Stimulated activated CD4-positive, alpha-beta T cell treated with anti-CD3 and anti-CD28 coated beads, Interleukin-15, amount 100 ng/mL, for 48 hours (primary cell): ENCODE data around the gene DNAH12.
"Not testable (repeated sequence)": the region's sequence is repeated elsewhere in the genome, so short reads cannot be mapped to it uniquely, and the experiment has no call there.

Source experiments
- DNase-seq, 2 donors: peaks; one replicate each; pipeline ENCODE4 v3.0.0-alpha.2; 2020; ENCODE audit warnings: low read depth in 2 of 2

DNAH12 gene

DNA sequence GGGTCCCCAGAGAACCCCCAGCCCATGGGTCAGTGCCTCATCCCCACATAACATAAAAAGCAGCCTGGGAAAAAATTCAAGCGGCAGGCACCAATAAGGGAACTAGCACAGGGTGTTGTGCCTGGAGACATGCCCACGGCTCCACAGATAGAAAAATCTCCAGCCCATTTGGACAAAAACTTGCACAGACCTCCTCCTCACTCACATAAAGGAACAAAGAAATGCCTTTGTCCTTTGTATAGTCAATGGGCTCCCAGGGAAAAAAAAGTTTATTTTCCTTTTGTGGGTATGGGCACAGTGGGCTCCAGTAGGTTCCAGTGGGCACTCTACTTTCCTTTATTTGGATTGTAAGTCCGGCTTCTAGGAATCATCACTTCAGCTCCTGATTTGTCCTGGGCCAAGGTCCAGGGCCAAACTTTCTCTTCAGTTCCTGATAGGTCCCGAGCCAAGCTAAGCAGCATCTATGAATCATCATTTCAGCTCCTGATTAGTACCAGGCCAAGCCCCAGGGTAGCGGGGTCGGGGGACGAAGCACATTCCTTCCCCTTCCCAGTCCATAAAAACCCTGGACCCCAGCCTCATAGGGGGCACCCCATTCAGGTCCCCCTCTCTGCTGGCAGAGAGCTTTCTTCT lies 1.6 kb upstream of the DNAH12 start:
- DNase-seq = no peak

DNA sequence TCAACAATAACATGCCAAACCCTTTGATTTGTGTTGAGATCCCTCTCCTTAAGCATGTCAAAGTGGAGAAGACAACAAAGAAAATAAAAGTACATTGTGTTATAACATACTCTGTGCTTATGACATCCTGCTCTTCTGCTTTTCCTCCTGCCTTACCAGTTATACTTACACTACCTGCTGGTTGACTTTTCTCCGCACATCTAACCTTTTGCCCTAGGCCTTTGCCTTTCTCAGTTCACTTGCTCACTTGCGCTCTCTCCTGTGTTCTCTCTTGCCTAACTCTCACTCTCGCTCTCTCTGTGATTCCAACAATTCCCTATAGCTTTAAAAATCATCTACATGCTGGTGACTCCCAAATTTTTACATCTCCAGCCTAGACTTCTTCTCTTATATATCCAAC lies 5.7 kb downstream of the DNAH12 start:
- no peak for DNase-seq

DNA sequence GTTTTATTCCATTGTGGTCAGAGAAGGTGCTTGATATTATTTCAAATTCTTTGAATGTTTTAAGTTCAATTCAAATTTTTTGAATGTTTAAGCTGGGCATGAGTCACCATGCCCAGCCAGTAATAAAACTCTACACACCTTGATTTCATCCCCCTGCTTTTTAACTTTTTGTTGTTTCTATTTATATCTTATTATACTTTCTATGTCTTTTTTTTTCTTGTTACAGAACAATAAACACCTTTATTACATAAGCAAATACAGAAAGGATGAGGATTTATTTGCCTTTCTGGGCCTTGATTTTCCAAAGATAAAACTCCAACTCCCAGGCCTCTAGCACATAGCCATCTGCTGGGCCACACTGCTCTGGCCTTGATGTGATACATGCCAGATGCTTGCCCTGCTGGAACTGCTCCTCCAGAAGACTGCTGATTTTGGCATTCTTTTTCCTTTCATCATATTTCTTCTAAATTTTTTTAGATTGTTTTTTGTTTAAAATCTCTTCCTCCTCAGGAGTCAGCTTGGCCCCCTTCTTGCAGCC lies 14.0 kb downstream of the DNAH12 start:
- DNase-seq = no peak

DNA sequence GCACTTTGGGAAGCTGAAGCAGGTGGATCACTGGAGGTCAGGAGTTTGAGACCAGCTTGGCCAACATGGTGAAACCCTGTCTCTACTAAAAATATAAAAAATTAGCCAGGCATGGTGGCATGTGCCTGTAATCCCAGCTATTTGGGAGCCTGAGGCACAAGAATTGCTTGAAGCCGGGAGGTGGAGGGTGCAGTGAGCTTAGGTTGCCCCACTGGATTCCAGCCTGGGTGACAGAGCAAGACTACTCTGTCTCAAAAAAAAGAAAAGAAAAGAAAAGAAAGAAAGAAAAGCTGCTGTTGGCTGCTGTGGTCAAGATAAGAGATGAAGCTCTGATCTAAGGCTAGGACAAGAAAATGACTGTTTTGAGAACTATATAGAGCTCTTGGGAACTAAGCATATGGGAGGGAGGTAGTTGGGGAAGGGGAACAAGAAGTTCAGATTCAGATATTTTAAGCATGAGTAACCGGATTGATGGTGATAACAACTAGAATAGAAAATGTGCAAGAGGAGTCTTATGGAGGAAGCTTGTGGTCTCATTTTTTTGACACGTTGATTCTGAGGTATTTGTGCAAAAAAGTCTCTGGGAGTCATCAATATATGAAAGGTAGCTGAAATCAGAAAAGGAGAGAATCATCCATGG lies 25.7 kb downstream of the DNAH12 start:
- no peak for DNase-seq

DNA sequence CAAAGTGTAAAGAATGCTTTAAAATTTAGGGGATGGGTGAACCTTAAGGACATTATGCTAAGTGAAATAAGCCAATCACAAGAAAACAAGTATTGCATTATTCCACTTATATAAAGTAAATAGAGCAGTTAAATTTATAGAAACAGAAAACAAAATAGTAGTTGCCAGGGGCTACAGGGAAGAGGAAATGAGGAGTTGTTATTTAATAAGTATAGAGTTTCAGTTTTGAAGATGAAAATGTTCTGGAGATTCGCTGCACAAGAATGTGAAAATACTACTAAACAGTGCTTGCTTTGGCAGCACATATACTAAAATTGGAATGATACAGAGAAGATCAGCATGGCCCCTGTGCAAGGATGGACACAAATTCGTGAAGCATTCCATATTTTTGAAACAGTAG lies 32.0 kb downstream of the DNAH12 start:
- no peak for DNase-seq

DNA sequence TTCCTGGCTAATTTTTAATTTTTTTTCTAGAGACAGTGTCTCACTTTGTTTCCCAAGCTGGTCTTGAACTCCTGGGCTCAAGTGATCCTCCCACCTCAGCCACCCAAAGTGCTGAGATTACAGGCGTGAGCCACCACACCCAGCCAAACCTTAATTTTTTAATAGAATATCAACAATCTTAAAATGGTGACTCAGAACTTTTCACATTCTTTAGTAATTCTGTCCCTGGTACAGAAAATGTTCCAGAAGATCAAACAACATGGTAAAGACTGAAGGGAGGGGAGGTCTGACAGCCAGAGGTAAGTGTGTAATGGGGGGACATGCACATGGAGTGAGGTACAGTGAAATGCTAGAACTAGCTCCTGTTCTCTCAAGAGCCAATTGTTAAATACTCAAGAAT lies 38.2 kb downstream of the DNAH12 start:
- no peak for DNase-seq

DNA sequence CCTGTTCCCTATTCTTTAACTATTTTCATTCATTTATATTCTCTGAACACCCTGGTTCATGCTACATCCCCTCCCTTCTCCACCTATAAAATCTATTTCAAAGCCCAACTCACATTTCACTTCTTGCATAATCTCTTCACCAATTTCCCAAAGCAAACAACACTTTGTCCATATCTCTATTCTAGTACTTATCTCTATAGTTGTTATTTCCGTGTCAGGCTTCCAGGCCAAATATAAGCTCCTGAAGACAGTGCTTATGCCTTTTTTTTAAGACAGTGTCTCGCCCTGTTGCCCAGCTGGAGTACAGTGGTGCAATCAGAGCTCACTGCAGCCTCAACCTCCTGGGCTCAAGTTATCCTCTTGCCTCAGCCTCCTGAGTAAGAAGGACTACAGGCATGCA lies 43.6 kb downstream of the DNAH12 start:
- no peak for DNase-seq

DNA sequence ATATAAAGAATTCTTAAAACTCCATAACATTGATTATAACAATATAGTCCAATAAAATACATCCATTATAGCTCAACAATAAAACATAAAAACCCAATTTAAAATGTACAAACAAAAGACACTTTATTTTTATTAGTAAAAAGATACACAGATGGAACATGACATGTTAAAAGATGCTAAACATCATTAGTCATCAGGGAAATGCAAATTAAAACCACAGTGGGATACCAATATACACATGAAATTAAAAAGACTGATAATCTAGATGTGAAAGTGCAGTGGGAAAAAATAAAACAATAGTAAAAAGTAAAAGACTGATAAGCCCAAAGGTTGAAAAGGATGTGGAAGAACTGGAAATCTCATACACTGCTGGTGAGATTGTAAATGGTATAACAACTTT lies 46.2 kb downstream of the DNAH12 start:
- DNase-seq = no peak

DNA sequence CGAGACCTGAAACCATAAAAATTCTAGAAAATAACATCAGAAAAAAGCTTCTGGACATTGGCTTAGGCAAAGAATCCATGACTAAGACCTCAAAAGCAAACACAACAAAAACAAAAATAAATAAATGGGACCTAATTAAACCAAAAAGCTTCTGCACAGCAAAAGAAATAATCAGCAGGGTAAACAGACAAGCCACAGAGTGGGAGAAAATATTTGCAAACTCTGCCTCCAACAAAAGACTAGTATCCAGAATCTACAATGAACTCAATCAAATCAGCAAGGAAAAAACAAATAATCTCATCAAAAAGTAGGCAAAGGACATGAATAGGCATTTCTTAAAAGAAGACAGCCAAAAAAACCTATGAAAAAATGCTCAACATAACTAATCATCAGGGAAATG lies 59.6 kb downstream of the DNAH12 start:
- DNase-seq = no peak

DNA sequence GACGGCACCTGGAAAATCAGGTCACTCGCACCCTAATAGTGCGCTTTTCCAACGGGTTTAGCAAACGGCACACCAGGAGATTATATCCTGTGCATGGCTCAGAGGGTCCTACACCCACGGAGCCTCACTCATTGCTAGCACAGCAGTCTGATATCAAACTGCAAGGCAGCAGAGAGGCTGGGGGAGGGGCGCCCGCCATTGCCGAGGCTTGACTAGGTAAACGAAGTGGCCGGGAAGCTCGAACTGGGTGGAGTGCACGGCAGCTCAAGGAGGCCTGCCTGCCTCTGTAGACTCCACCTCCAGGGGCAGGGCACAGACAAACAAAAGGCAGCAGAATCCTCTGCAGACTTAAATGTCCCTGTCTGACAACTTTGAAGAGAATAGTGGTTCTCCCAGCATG lies 67.0 kb downstream of the DNAH12 start:
- not testable (repeated sequence) for DNase-seq

DNA sequence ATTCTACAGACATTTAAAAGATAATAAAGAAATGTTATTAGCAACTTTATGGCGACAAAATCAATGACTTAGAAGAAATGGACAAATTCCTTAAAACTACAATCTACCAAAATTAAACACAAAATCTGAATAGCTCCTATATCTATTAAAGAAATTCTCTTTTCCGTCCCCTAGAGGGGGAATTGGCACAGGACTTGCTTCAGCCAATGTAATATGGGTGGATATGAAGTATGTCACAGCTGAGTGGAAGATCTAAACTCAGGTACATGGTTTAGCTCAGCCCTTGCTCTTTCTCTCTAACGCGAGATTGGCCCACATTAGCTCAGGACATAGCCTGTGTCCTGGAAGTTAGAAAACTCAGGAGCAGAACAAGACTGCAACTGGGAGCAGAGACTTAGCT lies 79.3 kb downstream of the DNAH12 start:
- DNase-seq = no peak

DNA sequence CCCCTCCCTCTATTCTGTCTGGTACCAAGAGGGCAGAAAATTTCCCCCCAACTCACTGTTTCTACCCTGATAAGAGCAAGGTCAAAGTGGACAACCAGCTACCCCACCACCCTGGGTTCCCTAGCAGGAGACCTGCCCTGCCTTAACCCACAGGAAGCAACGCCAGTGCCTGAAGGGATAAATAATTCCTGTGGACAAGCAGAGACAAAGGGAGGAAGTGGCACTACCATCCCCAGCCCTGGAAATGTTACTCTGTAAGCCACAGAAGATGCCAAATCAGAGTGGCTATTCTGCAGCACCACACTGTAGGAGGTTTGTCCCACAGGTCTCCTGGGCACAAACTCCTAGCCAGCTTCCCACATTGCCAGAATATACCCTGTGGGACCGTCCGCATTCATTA lies 80.1 kb downstream of the DNAH12 start:
- DNase-seq = no peak

DNA sequence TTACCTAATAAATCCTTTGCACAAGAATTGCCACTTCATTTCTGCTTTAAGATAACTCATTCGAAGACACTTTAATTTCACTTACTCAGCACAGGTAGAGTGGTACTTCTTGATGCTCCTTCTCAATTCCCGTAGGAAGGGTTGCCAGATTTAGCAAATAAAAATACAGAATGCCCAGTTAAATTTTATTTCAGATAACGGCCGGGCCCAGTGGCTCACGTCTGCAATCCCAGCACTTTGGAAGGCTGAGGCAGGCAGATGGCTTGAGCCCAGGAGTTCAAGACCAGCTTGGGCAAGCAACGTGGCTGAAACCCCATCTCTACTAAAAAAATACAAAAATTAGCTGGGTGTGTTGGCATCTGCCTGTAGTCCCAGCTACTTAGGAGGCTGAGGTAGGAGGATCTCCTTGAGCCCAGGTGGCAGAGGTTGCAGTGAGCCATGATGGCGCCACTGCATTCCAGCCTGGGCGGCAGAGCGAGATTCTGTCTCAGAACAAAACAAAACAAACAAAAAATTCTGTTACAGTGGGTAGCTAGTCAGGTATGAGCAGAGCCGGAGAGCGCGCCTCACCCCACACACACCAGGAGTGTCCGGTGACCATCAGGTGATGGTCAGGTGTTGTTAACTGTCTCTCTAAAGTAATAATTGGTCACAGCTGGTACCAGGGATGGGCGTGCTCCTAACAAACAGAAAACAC lies 92.8 kb downstream of the DNAH12 start:
- DNase-seq = no peak

DNA sequence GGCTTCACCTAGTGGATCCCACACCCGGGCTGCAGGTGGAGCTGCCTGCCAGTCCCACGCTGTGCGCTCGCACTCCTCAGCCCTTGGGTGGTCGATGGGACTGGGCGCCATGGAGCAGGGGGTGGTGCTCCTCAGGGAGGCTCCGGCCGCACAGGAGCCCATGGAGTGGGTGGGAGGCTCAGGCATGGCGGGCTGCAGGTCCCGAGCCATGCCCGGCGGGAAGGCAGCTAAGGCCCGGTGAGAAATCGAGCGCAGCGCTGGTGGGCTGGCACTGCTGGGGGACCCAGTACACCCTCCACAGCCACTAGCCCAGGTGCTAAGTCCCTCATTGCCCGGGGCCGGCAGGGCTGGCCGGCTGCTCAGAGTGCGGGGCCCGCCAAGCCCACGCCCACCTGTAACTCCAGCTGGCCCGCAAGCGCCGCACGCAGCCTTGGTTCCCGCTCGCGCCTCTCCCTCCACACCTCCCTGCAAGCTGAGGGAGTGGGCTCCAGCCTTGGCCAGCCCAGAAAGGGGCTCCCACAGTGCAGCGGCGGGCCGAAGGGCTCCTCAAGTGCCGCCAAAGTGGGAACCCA lies 94.8 kb downstream of the DNAH12 start:
- not testable (repeated sequence) for DNase-seq

DNA sequence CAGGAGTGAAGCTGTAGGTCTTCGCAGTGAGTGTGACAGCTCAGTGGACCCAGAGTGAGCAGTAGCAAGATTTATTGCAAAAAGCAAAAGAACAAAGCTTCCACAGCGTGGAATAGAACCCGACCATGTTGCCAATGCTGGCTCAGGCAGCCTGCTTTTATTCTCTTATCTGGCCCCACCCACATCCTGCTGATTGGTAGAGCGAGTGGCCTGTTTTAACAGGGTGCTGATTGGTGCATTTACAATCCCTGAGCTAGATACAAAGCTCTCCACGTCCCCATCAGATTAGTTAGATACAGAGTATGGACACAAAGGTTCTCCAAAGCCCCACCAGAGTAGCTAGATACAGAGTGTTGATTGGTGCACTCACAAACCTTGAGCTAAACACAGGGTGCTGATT lies 95.7 kb downstream of the DNAH12 start:
- not testable (repeated sequence) for DNase-seq

DNA sequence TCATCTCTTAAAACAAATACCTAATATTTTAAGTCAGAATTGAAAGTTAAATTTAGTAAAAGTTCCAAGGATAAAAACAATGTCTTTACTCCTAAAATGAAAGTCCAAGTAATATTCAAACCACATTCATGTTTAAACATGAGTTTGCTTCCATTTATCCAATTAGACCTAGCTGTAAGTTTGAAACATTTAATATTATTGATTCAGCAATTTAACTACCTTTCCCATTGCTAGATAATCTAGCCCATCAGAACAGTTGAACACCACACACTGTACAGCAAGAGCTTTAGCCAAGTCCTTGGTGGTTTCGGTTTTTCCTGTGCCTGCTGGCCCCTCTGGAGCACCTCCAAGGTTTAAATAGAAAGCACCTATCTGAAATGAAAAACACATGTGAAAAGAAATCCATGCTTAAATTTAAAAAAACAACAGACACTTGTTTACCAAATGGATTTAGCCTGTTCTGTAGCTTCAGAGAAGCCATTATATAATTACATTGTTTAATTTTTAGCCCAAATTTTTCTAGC lies 97.8 kb downstream of the DNAH12 start:
- DNase-seq = no peak

DNA sequence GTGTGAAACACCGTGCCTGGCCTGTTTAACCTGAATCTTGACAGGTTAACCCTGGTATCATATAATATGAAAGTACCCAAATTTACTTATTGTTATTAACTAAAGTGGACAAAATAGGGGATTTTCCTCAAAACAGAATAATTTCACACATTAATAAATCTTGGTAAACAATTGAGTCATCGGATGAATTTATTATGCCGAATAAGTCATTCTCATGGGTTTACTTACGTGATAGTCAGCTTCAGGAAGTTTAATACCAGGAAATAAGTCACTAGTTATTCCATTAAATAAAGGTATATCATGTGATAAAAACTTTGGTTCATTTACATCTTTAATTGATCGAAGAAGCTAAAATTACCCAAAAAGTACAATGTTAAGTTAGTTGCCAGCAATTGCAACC lies 99.7 kb downstream of the DNAH12 start:
- no peak for DNase-seq

DNA sequence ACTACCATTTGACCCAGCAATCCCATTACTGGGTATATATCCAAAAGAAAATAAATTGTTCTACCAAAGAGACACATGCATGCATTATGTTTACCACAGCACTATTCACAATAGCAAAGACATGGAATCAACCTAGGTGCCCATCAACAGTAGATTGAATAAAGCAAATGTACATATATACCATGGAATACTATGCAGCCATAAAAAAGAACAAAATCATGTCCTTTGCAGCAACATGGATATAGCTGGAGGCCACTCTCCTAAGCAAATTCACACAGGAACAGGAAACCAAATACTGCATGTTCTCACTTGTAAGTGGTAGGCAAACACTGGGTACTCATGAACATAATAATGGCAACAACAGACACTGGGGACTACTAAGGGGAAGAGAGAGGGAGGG lies 104.0 kb downstream of the DNAH12 start:
- not testable (repeated sequence) for DNase-seq

DNA sequence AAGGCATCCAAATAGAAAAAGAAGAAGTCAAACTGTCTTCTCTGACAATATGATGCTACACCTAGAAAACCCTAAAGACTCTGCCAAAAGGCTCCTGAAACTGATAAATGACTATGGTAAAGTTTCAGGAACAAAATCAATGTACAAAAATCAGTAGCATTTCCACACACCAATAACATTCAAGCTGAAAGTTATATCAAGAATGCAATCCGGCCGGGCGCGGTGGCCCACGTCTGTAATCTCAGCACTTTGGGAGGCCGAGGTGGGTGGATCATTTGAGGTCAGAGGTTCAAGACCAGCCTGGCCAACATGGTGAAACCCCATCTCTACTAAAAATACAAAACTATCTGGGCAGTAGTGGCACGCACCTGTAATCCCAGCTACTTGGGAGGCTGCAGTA lies 105.7 kb downstream of the DNAH12 start:
- DNase-seq = not testable (repeated sequence)

DNA sequence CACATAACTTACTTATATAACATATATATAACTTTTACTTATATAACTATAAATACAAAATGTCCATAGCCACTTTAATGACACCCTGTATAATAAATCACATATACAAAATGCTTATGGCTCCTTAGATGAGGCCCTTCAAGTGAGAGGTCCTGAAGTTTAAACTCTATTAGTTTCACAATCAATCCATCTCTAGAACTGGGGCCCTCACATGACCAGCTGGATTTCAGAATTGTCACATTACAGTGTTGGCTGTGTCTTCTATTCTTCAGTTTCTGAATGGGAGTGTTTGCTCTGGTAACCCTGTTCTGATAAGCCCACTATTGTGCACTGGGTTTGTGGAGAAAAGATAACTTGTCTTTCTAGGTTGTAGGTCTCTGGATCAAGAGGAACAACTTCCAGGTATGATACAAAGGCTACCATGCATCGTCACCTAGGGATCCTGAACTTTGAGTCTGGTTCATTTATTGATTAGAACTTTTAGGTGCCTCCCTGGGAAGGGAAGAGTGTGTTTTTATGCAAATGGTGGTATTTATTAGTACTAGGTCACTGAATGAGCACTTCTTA lies 107.9 kb downstream of the DNAH12 start:
- DNase-seq = no peak

DNA sequence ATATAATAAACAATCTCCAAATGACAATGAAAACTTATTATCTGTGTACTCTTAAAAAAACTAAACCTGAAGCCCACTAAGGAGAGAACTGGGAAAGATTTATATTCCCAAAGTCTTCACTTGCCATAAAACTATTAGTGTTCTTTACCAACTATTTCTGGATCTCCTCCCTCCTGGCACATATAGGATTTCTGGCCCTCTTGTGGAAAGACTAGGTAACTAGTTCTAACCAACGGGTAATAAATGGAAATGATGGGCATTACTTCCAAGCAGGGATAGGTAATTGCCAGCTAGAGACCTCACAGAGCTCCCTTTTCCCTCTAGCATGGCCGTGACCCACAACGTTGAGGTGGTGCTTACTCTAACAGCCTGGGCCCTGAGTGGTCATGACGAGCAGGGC lies 110.1 kb downstream of the DNAH12 start:
- DNase-seq = no peak

DNA sequence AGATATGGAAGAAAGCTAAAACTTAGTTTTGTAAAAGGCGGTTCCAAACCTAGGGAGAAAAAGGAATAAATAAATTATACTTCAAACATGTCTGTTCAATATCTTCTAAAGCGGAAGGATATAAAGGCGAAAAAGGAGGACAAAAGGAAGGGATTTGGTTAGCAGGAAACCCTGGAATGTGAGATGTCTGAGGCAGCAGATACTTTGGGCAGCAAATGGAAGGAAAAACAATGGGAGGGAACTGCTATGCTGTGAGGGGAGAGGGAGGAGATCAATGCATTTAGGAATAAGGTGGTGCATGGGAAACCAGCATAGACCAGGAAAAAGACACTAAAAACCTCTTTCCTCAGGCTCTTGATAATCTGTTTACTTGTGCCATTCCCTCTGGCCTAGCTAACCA lies 120.8 kb downstream of the DNAH12 start:
- no peak for DNase-seq
